GM19043 (cell line): ENCODE measurements around the gene ACOT4.
"Not testable (repeated sequence)": the region's sequence is repeated elsewhere in the genome, so short reads cannot be mapped to it uniquely, and the experiment has no call there.

Experiments
- ATAC-seq: cut with Tn5 transposase; IDR thresholded peaks from one replicate; pipeline ENCODE4 v1.9.1; 2021; ENCODE audit warnings: low read depth; ENCODE audit not compliant: unreplicated experiment

Gene ACOT4, protein sequence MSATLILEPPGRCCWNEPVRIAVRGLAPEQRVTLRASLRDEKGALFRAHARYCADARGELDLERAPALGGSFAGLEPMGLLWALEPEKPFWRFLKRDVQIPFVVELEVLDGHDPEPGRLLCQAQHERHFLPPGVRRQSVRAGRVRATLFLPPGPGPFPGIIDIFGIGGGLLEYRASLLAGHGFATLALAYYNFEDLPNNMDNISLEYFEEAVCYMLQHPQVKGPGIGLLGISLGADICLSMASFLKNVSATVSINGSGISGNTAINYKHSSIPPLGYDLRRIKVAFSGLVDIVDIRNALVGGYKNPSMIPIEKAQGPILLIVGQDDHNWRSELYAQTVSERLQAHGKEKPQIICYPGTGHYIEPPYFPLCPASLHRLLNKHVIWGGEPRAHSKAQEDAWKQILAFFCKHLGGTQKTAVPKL

DNA sequence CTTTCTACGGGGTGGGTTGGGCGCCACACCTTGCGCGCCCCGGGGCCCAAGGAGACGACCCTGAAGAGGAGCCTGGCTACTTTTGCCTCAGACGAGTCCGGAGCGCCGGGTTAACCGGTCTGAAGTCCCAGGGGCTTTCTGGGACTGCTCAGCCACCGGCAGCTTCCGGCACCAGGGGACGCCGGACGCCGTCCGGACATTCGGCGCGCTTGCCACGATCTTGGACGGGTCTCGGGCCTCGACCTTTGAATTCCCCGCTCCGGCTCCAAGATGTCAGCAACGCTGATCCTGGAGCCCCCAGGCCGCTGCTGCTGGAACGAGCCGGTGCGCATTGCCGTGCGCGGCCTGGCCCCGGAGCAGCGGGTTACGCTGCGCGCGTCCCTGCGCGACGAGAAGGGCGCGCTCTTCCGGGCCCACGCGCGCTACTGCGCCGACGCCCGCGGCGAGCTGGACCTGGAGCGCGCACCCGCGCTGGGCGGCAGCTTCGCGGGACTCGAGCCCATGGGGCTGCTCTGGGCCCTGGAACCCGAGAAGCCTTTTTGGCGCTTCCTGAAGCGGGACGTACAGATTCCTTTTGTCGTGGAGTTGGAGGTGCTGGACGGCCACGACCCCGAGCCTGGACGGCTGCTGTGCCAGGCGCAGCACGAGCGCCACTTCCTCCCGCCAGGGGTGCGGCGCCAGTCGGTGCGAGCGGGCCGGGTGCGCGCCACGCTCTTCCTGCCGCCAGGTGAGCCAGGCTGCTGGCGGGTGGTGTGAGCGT is at the start of gene ACOT4:
TSS of gene ACOT4 (plus strand) at position 184 of the 760 bp plus-strand sequence. CDS start at position 271, 87 bp downstream.
- ATAC-seq, result no peak

DNA sequence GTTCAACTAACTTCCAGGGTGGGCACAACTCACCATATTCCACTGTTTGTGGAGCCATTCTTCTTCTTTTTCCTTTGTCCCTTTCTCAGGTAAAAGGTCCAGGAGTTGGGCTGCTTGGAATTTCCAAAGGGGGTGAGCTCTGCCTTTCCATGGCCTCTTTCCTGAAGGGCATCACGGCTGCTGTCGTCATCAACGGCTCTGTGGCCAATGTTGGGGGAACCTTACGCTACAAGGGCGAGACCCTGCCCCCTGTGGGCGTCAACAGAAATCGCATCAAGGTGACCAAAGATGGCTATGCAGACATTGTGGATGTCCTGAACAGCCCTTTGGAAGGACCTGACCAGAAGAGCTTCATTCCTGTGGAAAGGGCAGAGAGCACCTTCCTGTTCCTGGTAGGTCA is 48.7 kb upstream of the ACOT4 start:
- ATAC-seq, result not testable (repeated sequence)

DNA sequence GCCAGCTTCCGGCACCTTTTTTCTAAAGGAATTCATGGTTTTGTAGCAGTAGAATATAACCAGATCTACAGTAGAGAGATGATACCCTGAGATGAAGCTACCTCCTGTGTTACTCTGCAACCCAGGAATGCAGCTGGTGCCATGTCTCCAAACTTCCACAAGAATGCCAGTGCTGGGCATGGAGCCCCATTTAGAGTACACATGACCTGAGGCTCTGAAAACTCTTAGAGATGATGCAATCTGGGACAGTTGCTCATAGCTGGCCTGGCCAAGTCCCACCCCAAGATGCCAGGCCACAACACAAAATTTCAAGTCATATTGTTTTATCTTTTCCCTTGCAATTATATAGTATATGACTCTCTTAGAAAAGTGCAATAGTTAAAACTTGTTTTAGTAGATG is 46.3 kb upstream of the ACOT4 start:
- ATAC-seq, result not testable (repeated sequence)

DNA sequence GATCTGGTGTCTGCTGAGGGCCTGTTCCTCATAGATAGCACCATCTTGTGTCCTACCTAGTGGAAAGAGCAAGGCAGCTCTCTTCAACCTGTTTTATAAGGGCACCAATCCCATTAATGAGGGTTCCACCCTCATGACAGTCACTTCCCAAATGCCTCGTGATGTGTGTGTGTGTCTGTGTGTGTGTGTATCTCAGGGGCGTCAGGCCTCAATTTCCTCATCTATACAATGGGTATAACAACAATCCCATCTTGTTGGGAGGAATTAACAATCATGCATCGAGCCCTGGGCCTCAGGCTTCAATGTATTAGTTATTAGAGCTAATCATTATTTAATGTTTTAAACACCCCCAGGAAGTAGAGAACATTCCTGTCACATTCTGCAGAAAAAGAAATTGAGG is 42.6 kb upstream of the ACOT4 start:
- not testable (repeated sequence) for ATAC-seq

DNA sequence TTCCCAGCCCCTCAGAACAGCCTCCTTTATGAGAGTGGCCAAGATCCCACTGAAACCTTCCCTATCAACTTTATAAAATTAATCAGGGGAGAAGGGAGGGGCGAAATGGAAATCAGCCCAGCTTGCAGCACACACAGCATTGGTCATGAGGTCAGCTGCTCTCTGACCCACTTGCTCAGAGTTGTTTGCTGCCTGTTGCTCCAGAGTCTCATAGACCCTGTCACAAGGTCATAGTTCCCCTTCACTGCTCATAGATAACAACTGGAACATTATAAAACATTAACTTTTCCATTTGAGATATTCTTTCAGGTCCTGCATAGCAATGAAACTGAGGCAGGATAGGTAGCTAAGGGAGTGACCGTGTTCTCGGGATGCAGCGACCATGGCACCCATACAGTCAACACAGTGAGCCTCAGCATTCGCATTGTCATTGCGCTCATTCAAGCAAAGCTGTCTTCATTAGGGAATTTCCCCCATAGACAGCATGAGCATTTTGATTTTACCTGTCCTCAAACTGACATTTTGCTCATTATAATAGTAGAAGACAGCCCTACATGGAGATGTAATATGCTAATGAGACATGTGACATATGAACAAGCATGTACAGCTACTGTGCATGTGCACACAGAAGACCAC is 41.7 kb upstream of the ACOT4 start:
- ATAC-seq, result not testable (repeated sequence)

DNA sequence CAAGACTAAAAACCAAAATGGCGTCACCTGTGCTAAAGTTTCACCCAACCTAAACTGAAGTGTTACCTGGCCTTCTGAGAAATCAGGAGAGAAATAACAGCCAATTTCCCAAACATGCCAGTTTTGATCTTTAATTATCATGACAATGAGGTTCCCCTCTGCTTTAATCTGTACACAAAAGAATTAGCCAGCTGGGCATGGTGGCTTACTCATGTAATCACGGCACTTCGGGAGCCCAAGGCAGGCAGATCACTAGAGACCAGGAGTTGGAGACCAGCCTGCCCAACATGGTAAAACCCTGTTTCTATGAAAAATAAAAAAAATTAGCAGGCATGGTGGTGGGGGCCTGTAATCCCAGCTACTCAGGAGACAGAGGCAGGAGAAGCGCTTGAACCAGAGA is 37.8 kb upstream of the ACOT4 start:
- ATAC-seq, result no peak

DNA sequence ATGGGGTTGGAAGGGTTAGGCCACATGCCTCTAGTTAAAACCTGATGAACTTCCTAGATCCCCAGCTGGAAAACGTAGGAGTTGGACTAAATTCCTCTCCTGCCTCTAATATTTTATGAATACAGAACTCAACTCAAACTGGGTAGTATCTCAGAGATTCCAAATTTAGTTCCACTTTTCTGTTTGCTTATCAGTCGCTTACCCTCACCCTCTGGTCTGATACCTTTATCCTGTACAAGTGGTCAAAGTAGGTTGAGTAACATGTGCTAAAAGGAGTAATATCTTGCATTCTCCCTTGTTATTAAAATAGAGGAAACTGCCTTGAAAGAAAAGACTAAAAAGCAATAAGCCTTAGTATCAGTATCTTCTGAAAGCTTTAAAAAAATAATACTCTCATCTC is 34.5 kb upstream of the ACOT4 start:
- ATAC-seq, result not testable (repeated sequence)

DNA sequence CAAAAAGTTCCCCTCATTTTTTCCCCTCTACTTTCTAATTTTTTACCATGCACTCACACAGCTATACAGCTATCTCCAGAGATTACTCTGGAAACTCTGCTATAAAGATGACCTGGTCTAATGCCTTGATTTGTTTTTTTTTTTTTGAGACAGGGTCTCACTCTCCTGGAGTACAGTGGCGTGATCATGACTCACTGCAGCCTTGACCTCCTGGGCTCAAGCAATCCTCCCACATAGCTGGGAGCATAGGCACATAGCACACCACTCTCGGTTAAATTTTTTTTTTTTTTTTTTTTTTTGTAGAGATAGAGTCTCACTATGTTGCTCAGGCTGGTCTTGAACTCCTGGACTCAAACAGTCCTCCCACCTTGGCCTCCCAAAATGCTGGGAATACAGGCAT is 33.4 kb upstream of the ACOT4 start:
- not testable (repeated sequence) for ATAC-seq

DNA sequence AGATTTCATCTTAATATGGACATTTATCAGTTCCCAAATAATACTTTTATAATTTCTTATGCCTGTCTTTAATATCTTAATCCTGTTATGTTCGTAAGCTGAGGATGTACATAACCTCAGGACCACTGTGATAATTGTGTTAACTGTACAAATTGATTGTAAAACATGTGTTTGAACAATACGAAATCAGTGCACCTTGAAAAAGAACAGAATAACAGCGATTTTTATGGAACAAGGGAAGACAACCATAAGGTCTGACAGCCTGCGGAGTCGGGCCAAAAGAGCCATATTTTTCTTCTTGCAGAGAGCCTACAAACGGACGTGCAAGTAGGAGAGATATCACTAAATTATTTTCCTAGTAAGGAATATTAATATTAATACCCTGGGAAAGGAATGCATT is 29.4 kb upstream of the ACOT4 start:
- ATAC-seq, result not testable (repeated sequence)

DNA sequence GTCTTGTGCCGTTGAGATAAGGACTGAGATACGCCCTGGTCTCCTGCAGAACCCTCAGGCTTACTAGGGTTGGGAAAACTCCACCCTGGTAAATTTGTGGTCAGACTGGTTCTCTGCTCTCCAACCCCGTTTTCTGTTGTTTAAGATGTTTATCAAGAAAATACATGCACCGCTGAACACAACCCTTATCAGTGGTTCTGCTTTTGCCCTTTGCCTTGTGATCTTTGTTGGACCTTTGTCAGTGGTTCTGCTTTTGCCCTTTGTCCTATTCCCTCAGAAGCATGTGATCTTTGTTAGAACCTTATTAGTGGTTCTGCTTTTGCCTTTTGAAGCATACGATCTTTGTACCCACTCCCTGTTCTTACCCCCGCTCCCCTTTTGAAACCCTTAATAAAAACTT is 29.0 kb upstream of the ACOT4 start:
- not testable (repeated sequence) for ATAC-seq

DNA sequence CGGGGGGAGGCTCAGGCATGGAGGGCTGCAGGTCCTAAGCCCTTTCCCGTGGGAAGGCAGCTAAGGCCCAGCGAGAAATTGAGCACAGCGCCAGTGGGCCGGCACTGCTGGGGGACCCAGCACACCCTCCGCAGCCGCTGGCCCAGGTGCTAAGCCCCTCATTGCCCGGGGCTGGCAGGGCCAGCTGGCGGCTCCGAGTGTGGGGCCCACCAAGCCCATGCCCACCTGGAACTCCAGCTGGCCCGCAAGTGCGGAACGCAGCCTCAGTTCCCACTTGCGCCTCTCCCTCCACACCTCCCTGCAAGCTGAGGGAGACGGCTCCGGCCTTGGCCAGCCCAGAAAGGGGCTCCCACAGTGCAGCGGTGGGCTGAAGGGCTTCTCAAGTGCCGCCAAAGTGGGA is 25.2 kb upstream of the ACOT4 start:
- not testable (repeated sequence) for ATAC-seq

DNA sequence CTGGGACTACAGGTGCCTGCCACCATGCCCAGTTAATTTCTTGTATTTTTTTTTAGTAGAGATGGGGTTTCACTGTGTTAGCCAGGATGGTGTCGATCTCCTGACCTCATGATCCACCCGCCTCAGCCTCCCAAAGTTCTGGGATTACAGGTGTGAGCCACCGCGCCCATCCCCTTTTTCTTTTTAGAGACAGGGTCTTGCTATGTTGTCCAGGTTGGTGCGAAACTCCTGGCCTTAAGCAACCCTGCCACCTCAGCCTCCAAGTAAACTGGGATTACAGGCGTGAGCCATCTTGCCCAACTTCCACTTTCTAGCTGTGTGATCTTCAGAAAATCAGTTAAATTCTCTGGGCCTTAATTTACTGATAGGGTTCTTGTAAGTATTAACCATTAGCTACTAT is 24.7 kb upstream of the ACOT4 start:
- not testable (repeated sequence) for ATAC-seq

DNA sequence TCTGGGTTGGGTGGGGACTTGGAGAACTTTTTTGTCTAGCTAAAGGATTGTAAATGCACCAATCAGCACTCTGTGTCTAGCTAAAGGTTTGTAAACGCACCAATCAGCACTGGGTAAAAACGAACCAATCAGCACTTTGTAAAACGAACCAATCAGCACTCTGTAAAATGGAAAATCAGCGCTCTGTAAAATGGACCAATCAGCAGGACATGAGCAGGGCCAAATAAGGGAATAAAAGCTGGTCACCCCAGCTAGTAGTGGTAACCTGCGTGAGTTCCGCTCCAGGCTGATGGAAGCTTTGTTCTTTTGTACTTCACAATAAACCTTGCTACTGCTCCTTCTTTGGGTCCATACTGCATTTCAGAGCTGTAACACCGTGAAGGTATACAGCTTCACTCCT is 24.3 kb upstream of the ACOT4 start:
- ATAC-seq, result no peak

DNA sequence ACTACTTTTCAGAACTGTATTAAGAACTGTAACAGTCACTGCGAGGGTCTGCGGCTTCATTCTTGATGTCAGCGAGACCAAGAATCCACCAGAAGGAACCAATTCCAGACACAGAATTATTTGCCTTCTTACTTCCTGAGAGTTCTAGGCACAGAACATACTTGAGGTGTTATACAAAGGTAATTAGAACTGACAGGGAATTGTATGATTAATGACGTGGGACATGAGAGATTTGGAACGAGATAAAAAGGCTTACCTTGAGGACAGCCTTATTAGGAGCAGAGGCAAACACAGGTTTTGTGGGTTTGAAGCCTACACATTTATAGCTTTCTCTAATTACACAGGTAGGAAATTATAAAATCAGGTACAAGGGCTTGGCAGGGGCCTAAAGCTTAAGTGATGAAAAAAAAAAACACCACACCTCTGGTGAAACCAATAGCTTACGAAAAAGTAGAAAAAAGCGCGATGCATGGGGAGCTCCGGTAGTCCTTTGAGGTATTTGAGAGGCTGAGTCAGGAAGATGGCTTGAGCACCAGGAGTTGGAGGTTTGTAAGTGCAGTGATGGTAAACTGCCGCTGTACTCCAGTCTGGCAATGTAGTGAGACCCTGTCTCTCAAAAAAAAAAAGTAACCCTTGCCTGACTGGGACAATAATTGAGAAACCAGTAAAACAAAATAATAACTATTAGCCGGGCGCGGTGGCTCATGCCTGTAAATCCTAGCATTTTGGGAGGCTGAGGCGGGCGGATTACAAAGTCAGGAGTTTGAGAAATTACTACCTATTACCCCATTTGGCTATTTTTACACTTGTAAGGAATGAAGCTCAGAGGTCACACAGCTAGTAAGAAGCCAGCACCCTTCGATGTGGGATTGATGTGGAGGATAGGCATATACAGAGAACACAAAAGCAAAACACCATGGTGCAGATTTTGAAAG is 23.5 kb upstream of the ACOT4 start:
- no peak for ATAC-seq

DNA sequence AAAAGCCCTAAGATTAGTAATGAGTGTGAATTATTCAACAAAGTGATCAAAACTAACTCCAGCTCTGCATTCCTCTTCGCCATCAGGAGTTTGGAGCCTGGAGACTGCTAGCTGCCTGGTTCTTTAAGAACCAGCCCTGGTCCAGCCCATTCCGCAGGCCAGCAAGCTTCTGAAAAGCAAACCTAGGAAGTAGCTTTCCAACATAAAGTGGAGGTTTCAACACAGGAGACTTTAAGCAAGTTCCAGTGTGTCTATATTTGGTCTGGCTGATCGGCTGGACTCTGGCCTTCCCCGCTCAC is 22.8 kb upstream of the ACOT4 start:
- ATAC-seq, result not testable (repeated sequence)

DNA sequence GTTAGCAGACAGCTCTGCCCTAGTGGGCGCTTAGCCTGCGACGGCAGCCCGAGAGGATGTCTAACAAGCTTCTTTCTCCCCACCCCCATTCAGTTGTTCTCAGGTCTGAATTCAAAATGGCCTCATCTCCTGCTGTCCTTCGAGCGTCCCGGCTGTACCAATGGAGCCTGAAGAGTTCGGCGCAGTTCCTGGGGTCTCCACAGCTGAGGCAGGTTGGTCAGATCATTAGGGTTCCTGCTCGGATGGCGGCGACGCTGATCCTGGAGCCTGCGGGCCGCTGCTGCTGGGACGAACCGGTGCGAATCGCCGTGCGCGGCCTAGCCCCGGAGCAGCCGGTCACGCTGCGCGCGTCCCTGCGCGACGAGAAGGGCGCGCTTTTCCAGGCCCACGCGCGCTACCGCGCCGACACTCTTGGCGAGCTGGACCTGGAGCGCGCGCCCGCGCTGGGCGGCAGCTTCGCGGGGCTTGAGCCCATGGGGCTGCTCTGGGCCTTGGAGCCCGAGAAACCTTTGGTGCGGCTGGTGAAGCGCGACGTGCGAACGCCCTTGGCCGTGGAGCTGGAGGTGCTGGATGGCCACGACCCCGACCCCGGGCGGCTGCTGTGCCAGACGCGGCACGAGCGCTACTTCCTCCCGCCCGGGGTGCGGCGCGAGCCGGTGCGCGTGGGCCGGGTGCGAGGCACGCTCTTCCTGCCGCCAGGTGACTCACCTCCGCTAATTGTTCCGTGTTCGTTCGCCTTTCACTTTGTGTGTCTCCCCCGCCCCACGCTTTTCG is 22.3 kb upstream of the ACOT4 start, which contains the start of gene ACOT2:
TSS of gene ACOT2 (plus strand) at position 29 of the 774 bp plus-strand sequence. CDS start at position 57, 28 bp downstream.
- ATAC-seq, result peak; percentile 61

DNA sequence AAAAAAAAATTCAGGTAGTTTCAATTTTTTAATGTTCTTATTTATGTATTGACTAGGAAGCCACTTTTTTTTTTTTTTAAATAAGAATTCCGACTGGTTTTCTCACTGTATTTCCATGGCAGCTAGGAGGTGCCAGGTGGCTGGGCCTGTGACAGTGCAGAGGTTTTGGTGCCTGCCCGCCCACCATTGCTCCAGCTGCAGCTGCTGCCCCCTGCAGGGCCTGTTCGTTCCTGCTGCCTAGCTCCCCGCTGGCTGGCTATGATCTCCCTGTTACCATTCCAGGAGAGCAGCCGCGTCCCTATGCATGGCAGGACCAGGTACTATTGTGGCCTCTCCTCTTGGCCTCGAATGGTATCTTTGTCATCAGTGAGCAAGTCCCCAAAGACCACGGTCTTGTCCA is 20.8 kb upstream of the ACOT4 start:
- peak; percentile 60 for ATAC-seq

DNA sequence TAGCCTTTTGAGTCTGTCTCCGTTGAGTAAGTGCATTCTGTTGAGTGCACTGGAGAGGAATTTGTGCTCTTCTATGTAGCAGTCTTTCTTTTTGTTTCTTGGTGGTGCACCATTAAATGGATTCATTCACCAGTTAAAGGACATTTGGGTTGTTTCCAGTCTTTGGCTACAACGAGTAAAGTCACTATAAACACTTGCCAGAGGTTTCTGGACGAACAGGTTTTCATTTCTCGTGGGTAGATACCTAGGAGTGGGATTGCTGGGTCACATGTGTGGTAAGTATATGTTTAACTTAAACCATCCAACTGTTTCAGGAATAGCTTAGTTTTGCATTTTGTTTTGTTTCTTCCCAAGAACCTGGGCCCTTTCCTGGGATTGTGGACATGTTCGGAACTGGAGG is 18.6 kb upstream of the ACOT4 start:
- not testable (repeated sequence) for ATAC-seq

DNA sequence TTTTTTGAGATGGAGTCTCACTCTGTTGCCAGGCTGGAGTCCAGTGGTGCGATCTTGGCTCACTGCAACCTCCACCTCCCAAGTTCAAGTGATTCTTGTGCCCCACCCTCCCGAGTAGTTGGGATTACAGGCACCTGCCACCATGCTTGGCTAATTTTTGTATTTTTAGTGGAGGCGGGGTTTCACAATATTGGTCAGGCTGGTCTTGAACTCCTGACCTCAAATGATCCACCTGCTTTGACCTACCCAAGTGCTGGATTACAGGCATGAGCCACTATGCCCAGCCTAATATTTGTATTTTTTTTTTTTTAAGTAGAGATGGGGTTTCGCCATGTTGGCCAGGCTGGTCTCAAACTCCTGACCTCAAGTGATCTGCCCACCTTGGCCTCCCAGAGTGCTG is 17.9 kb upstream of the ACOT4 start:
- not testable (repeated sequence) for ATAC-seq
